Kidney (tissue), 14 donors: Measurements from ENCODE around the gene TMED5. TPM values are rescaled to one million over a fixed set of nuclear protein-coding genes. Genes with fewer than 3 reads are reported as not detected.

ENCODE experiments used
- DNase-seq, 5 donors: peaks; one replicate each; pipeline ENCODE4 v3.0.0-alpha.2; 2013 to 2020
- FAIRE-seq: peaks from 2 replicates; lab custom pipeline; 2012; peaks lifted over from hg19 to GRCh38; lab: Jason Lieb, UNC
- H3K27ac ChIP-seq, 2 donors: one replicate each; pipeline ENCODE4 v1.7.0; 2013; ENCODE audit warnings: low read depth in 2 of 2, low read length in 2 of 2, inconsistent platforms in 1 of 2
- H3K27me3 ChIP-seq: one replicate; pipeline ENCODE4 v1.7.1; 2013; ENCODE audit warnings: low read length, inconsistent platforms; ENCODE audit not compliant: control insufficient read depth, insufficient read depth
- H3K36me3 ChIP-seq, 3 donors: one replicate each; pipeline versions ENCODE4 v1.7.0 to v1.7.1; 2013; ENCODE audit warnings: low read length in 3 of 3, control low read depth in 1 of 3, inconsistent platforms in 1 of 3; ENCODE audit not compliant: insufficient read depth in 3 of 3, control insufficient read depth in 2 of 3
- H3K4me1 ChIP-seq, 3 donors: one replicate each; pipeline versions ENCODE4 v1.7.0 to v1.7.1; 2013; ENCODE audit warnings: low read length in 3 of 3, inconsistent platforms in 1 of 3, low read depth in 1 of 3; ENCODE audit not compliant: control insufficient read depth in 2 of 3, insufficient read depth in 2 of 3
- H3K4me3 ChIP-seq, 3 donors: one replicate each; pipeline versions ENCODE4 v1.7.0 to v1.8.1; 2013; ENCODE audit warnings: low read length in 3 of 3, control low read depth in 1 of 3, inconsistent platforms in 1 of 3
- H3K9ac ChIP-seq, 3 donors: one replicate each; pipeline versions ENCODE4 v1.7.0 to v1.7.1; 2013; ENCODE audit warnings: low read length in 3 of 3, control low read depth in 1 of 3, inconsistent platforms in 1 of 3
- H3K9me3 ChIP-seq, 3 donors: one replicate each; pipeline versions ENCODE4 v1.7.0 to v1.7.1; 2013; ENCODE audit warnings: low read length in 3 of 3, control low read depth in 1 of 3, inconsistent platforms in 1 of 3; ENCODE audit not compliant: control insufficient read depth in 2 of 3, insufficient read depth in 1 of 3
- intact Hi-C: fragments of 100-400 bp; cut with DNase I; formaldehyde crosslinking; loops from one replicate; pipeline ENCODE4 v1.11.1; 2022
- polyA plus RNA-seq: library from polyadenylated mRNA; stranded (reverse); fragments of 350-450 nt; fragmentation: Illumina TruSeq; extraction: RNeasy Lipid Tissue Mini Kit (QIAGEN cat#74804); gene quantifications from one replicate; pipeline ENCODE4 v1.2.3, GENCODE V29; 2014; ENCODE audit warnings: low read depth, low replicate concordance; ENCODE audit not compliant: insufficient read depth
- total RNA-seq: library from RNA; stranded (reverse); fragmentation: NEBNext Ultra II Directional; extraction: Animal tissue kit (Norgen Biotek cat#: 25700); gene quantifications from one replicate; pipeline ENCODE4 v1.2.1, GENCODE V29; 2021
- TF ChIP-seq, protein P1 (sequence below): IDR thresholded peaks from 3 replicates; pipeline ENCODE4 v1.5.1; 2012; ENCODE audit warnings: mild to moderate bottlenecking, moderate library complexity, borderline replicate concordance; ENCODE audit not compliant: insufficient read depth; ENCODE audit errors: extremely low read depth
- donor health status: control.
- donor health status: control.
- donor health status: control.
- donor health status: control.
- donor health status: control.
- donor health status: DM: yes; HTN: yes; CAD: no.
- donor health status: Normal renal cell carcinoma (clear cell type).

The TMED5 gene
- total and polyA plus RNA-seq, 2 donors from 2014 or later = 45.3 to 55.2 TPM

GRCh38 chr1:93132638-93133037 lies 47.6 kb downstream of the TMED5 start:
- Histone ChIP-seq H3K27me3 (no peaks in the 10 kb centered on the region), H3K4me3 (no peak overlapping the region), H3K36me3 (peaks cover 8 to 19% (median 15%) of the 10 kb centered on the region in 3 donors), H3K9me3 (no peaks in the 10 kb centered on the region), H3K9ac (no peak overlapping the region), H3K4me1 (no peaks in the 10 kb centered on the region), H3K27ac (no peak overlapping the region)
- intact Hi-C loops = no loop called here
- FAIRE-seq (no peak), DNase-seq (no peak)
- TF ChIP-seq, protein P1, sequence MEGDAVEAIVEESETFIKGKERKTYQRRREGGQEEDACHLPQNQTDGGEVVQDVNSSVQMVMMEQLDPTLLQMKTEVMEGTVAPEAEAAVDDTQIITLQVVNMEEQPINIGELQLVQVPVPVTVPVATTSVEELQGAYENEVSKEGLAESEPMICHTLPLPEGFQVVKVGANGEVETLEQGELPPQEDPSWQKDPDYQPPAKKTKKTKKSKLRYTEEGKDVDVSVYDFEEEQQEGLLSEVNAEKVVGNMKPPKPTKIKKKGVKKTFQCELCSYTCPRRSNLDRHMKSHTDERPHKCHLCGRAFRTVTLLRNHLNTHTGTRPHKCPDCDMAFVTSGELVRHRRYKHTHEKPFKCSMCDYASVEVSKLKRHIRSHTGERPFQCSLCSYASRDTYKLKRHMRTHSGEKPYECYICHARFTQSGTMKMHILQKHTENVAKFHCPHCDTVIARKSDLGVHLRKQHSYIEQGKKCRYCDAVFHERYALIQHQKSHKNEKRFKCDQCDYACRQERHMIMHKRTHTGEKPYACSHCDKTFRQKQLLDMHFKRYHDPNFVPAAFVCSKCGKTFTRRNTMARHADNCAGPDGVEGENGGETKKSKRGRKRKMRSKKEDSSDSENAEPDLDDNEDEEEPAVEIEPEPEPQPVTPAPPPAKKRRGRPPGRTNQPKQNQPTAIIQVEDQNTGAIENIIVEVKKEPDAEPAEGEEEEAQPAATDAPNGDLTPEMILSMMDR = no peak

GRCh38 chr1:93129507-93130099 lies 50.6 kb downstream of the TMED5 start:
- Histone ChIP-seq H3K27me3 (no peaks in the 10 kb centered on the region), H3K36me3 (peaks cover 3 to 4% (median 3%) of the 10 kb centered on the region in 3 donors), H3K4me3 (no peak overlapping the region), H3K4me1 (no peaks in the 10 kb centered on the region), H3K9me3 (no peaks in the 10 kb centered on the region), H3K27ac (no peak overlapping the region), H3K9ac (no peak overlapping the region)
- intact Hi-C loops = no loop called here
- FAIRE-seq = no peak
- no peak for DNase-seq
- TF ChIP-seq, protein P1 = no peak

GRCh38 chr1:93124556-93125355 lies 55.5 kb downstream of the TMED5 start:
- Histone ChIP-seq H3K4me1 (no peaks in the 10 kb centered on the region), H3K9me3 (no peaks in the 10 kb centered on the region), H3K4me3 (no peak overlapping the region), H3K36me3 (peaks cover 0 to 1% (median 0%) of the 10 kb centered on the region in 3 donors), H3K9ac (no peak overlapping the region), H3K27ac (no peak overlapping the region), H3K27me3 (no peaks in the 10 kb centered on the region)
- intact Hi-C loops = no loop called here
- TF ChIP-seq, protein P1 = no peak
- no peak for FAIRE-seq
- no peak for DNase-seq
